Neutrophil (primary cell): ENCODE data around the gene ZMYND10.

Experiments
- H3K27ac ChIP-seq: fragments of 200-600 bp; sonication (generic); 2 replicates; pipeline ENCODE4 v1.5.1; 2016; ENCODE audit warnings: mild to moderate bottlenecking, moderate library complexity
- H3K27me3 ChIP-seq: fragments of 200-600 bp; sonication (generic); 2 replicates; pipeline ENCODE4 v1.6.0; 2016; ENCODE audit warnings: mild to moderate bottlenecking
- H3K36me3 ChIP-seq: fragments of 200-600 bp; sonication (generic); 2 replicates; pipeline ENCODE4 v1.5.1; 2017
- H3K4me1 ChIP-seq, 2 experiments: fragments of 200-600 bp in 1 of 2; sonication (generic) in 1 of 2; 1 replicate in 1 of 2; 2 replicates in 1 of 2; pipeline versions ENCODE4 v1.5.1 to v1.6.1; 2013 to 2016; ENCODE audit warnings: low read depth in 1 of 2, low read length in 1 of 2, mild to moderate bottlenecking in 1 of 2, moderate library complexity in 1 of 2; ENCODE audit not compliant: control insufficient read depth in 1 of 2, insufficient read depth in 1 of 2
- H3K4me3 ChIP-seq, 2 experiments: fragments of 200-600 bp in 1 of 2; sonication (generic) in 1 of 2; 1 replicate in 1 of 2; 2 replicates in 1 of 2; pipeline ENCODE4 v1.5.1; 2013 to 2016; ENCODE audit warnings: low read depth in 1 of 2, low read length in 1 of 2, mild to moderate bottlenecking in 1 of 2, moderate library complexity in 1 of 2
- H3K9me3 ChIP-seq: fragments of 200-600 bp; sonication (generic); 2 replicates; pipeline ENCODE4 v1.5.1; 2016
- TF ChIP-seq, protein P1 (sequence below): fragments of 200-600 bp; sonication (generic); IDR thresholded peaks from 2 replicates; pipeline ENCODE4 v1.5.1; 2016; ENCODE audit warnings: antibody characterized with exemption

Gene ZMYND10

DNA sequence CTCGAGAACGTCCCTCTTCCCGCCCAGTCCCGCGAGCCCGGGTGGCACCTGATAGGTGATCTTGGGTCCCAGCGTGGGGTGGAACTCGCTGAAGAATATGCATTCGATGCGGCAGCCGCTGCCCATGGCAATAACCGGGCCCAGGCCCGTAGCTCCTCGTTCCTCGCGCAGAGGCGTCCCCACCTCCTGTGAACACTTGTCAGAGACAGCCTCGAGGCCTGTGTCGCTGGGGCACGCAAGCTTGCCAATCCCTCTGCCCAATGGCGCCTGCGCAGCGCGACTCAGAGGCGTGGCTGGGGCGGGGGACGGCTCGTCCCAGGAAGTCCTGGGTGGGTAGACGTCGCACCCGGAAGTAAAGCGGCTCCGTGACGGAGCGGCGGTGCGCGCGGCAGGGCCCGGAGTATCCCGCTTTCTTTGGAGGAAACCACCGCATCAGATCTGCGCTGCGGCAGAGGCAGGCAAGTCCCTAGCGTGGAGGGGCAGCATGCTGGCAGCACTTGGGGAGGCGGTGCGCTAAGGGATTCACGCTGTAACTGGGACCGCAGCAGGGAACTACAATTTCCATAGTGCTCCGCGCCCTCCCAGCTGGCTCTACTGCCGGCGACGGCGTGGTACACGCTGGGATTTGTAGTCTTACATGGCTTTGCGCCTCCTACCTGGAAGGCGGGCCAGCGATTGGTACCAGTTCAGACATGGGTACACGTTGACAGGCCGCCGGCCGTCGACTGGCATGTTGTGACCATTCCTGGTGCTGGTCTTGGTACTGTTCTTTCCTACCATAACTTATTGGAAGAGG, 5.2 kb upstream of the ZMYND10 start, which contains the start of the genes CYB561D2 and NPRL2:
TSS of gene CYB561D2 (plus strand) at position 336 of the 796 bp plus-strand sequence. CDS start 572 bp downstream, outside the sequence.
TSS of gene NPRL2 (minus strand) at position 249 of the 796 bp plus-strand sequence. CDS start at position 126, 123 bp downstream.
- H3K4me1 ChIP-seq, result peaks cover 33 to 34% of the 10 kb centered on the region in 2 experiments
- peak within 1 kb of the TSS; percentile 94 for H3K27ac ChIP-seq
- TF ChIP-seq, protein P1, sequence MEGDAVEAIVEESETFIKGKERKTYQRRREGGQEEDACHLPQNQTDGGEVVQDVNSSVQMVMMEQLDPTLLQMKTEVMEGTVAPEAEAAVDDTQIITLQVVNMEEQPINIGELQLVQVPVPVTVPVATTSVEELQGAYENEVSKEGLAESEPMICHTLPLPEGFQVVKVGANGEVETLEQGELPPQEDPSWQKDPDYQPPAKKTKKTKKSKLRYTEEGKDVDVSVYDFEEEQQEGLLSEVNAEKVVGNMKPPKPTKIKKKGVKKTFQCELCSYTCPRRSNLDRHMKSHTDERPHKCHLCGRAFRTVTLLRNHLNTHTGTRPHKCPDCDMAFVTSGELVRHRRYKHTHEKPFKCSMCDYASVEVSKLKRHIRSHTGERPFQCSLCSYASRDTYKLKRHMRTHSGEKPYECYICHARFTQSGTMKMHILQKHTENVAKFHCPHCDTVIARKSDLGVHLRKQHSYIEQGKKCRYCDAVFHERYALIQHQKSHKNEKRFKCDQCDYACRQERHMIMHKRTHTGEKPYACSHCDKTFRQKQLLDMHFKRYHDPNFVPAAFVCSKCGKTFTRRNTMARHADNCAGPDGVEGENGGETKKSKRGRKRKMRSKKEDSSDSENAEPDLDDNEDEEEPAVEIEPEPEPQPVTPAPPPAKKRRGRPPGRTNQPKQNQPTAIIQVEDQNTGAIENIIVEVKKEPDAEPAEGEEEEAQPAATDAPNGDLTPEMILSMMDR, result peak; percentile 33
- H3K27me3 ChIP-seq, result no peaks in the 10 kb centered on the region
- peak within 1 kb of the TSS; percentile 84 to 85 for H3K4me3 ChIP-seq
- no peaks in the 10 kb centered on the region for H3K9me3 ChIP-seq
- peaks cover 51% of the 10 kb centered on the region for H3K36me3 ChIP-seq

DNA sequence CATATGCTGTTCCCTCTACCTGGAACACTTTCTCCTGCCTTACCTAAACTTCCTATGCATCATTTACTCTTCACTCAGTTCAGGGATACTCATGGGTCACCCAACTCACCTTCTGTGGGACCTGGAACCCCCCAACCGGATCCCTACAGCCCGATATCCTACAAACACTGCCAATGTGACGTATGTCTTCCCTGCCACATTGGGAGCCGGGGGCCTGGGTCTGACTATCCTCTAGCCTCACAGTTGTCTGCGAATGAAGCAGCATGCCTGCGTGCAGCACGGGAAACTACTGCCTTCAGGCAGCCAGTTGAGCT, 4.6 kb upstream of the ZMYND10 start:
- peak overlapping the region; percentile 94 for H3K27ac ChIP-seq
- H3K36me3 ChIP-seq, result peaks cover 46% of the 10 kb centered on the region
- H3K9me3 ChIP-seq, result no peaks in the 10 kb centered on the region
- H3K27me3 ChIP-seq, result no peaks in the 10 kb centered on the region
- peaks cover 35 to 37% of the 10 kb centered on the region in 2 experiments for H3K4me1 ChIP-seq
- TF ChIP-seq, protein P1, result no peak
- H3K4me3 ChIP-seq, result peak overlapping the region; percentile 84 to 85

DNA sequence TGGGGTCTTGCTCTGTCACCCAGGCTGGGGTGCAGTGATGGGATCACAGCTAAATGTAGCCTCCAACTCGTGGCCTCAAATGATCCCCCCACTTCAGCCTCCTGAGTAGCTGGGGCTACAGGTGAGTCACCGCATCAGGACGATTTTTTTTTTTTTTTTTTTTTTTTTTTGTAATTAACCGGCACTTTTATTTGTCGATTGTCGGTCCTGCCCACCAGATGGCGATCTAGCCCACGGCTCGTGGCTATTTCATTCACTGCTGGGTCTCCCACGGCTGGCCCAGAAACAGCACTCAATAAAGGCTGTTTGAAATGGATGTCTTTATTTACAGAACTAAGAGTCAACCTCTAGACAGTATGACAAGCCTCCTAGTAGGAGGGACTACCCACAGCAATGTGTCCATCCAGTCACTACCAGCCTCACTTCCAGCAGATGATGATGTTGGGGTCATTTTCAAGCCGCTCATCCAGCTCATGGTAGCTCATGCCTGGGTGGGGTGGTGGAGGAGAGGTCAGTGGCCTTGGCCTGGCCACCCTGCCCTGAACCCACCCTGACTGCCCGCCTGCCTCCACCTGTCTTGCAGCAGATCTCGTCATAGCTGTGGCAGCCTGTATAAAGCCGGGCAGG, 1.8 kb upstream of the ZMYND10 start:
- H3K4me3 ChIP-seq, result no peak overlapping the region
- H3K27ac ChIP-seq, result peak overlapping the region; percentile 45
- H3K36me3 ChIP-seq, result peaks cover 21% of the 10 kb centered on the region
- no peaks in the 10 kb centered on the region for H3K9me3 ChIP-seq
- TF ChIP-seq, protein P1, result peak; percentile 22
- H3K4me1 ChIP-seq, result peaks cover 53 to 54% of the 10 kb centered on the region in 2 experiments
- no peaks in the 10 kb centered on the region for H3K27me3 ChIP-seq

DNA sequence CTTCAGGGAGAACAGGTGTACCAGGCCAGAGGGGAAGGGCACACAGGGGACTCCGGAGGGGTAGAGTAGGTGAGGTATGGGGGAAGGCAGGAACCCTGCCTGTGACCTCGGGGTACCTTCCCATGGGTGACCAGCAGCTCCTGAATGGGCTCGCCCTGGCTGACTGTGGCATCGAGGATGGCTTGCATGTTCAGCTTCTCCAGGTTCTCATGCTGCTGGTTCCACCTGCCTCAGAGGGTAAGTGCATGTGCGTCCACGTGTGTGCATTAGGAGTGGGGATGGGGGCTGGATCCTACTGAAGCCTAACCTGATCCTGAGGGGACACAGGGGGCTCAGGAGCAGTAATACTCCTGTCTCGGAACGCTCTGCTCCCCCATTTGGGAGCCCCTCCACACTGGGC, 524 bp downstream of the ZMYND10 start:
- TF ChIP-seq, protein P1, result no peak
- H3K36me3 ChIP-seq, result peaks cover 14% of the 10 kb centered on the region
- H3K4me3 ChIP-seq, result peak overlapping the region; percentile 53 to 67
- no peaks in the 10 kb centered on the region for H3K9me3 ChIP-seq
- H3K4me1 ChIP-seq, result peaks cover 60 to 63% of the 10 kb centered on the region in 2 experiments
- no peaks in the 10 kb centered on the region for H3K27me3 ChIP-seq
- no peak overlapping the region for H3K27ac ChIP-seq

DNA sequence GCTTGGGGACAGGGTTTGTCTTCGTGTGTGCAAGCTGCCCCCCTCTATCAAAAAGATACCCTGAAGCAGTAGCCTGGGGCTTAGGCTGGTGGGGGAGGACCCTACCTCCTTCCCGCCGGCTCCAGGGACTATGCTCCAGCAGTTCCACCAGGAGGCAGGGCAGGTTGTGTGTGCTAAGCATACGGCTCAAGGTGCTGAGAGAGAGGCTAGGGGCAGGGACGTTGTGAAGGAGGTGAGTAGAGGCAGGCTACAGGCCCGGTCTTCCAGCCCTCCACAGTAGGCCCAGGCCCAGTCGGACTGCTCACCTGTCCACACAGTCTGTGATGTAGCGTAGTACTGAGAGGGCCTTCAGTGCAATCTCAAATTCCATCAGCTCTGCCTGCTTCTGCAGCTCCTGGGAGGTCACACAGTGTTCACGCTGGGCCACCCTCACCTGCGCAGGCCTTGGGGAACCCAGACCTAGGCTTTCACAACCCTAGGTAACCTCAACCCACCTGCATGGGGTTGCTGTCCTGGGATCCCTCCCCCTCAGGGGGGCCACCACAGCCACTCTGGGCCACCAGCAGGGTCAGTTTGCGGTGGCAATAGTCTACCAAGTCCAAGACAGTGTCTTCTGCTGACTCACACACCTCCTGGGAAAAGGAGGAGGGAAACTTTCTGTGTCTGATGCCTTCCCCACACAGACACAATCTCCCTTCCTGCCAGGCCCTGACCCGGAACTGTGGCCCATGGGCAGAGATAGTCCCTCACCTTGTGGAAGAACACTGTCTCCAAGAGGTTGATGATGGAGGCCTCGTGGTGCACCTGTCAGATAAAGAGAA, 2.5 kb downstream of the ZMYND10 start:
- TF ChIP-seq, protein P1, result no peak
- no peaks in the 10 kb centered on the region for H3K9me3 ChIP-seq
- H3K4me1 ChIP-seq, result peaks cover 67 to 72% of the 10 kb centered on the region in 2 experiments
- H3K27ac ChIP-seq, result peak overlapping the region; percentile 100
- H3K4me3 ChIP-seq, result no peak overlapping the region
- no peaks in the 10 kb centered on the region for H3K27me3 ChIP-seq
- H3K36me3 ChIP-seq, result peaks cover 6% of the 10 kb centered on the region
